H9 (cell line): ENCODE measurements around the gene DNAJB9. TPM values are rescaled to one million over a fixed set of nuclear protein-coding genes. Genes with fewer than 3 reads are reported as not detected.

Experiments
- DNase-seq: peaks from one replicate; pipeline ENCODE4 v3.0.0-alpha.2; 2017
- H2AFZ ChIP-seq: one replicate; pipeline ENCODE4 v1.6.1; 2013; ENCODE audit warnings: mild to moderate bottlenecking, low read length, control low read depth, moderate library complexity
- H2AK5ac ChIP-seq: 2 replicates; pipeline ENCODE4 v1.6.1; 2013; ENCODE audit warnings: low read length, control low read depth, mixed read lengths; ENCODE audit not compliant: insufficient read length
- H2BK120ac ChIP-seq: one replicate; pipeline ENCODE4 v1.6.1; 2013; ENCODE audit warnings: low read depth, mild to moderate bottlenecking, low read length, control low read depth, inconsistent platforms; ENCODE audit not compliant: poor library complexity, severe bottlenecking
- H2BK12ac ChIP-seq: 2 replicates; pipeline ENCODE4 v1.6.1; 2013; ENCODE audit warnings: low read length, control low read depth, mixed read lengths, low read depth; ENCODE audit not compliant: insufficient read length
- H2BK15ac ChIP-seq: 2 replicates; pipeline ENCODE4 v1.6.1; 2013; ENCODE audit warnings: low read depth, low read length, control low read depth
- H2BK20ac ChIP-seq: one replicate; pipeline ENCODE4 v1.6.1; 2013; ENCODE audit warnings: low read depth, mild to moderate bottlenecking, low read length, control low read depth, inconsistent platforms; ENCODE audit not compliant: poor library complexity, severe bottlenecking
- H2BK5ac ChIP-seq: 2 replicates; pipeline ENCODE4 v1.6.1; 2013; ENCODE audit warnings: low read length, control low read depth, mixed read lengths; ENCODE audit not compliant: insufficient read length
- H3K14ac ChIP-seq: 2 replicates; pipeline ENCODE4 v1.6.1; 2013; ENCODE audit warnings: low read length, control low read depth; ENCODE audit not compliant: insufficient read depth
- H3K18ac ChIP-seq: 2 replicates; pipeline ENCODE4 v1.6.1; 2013; ENCODE audit warnings: low read depth, mild to moderate bottlenecking, mixed read lengths, low read length, control low read depth; ENCODE audit not compliant: insufficient read length
- H3K23ac ChIP-seq: 2 replicates; pipeline ENCODE4 v1.6.1; 2013; ENCODE audit warnings: low read length, control low read depth, mixed read lengths, low read depth; ENCODE audit not compliant: insufficient read length
- H3K23me2 ChIP-seq: 2 replicates; pipeline ENCODE4 v1.6.1; 2013; ENCODE audit warnings: low read depth, mild to moderate bottlenecking, mixed read lengths, low read length, control low read depth; ENCODE audit not compliant: insufficient read length, poor library complexity, severe bottlenecking
- H3K27ac ChIP-seq: 2 replicates; pipeline ENCODE4 v1.5.1; 2013; ENCODE audit warnings: low read length, control low read depth, mixed read lengths, low read depth; ENCODE audit not compliant: insufficient read length
- H3K27me3 ChIP-seq: 2 replicates; pipeline ENCODE4 v1.6.1; 2013; ENCODE audit warnings: low read length, control low read depth, inconsistent platforms; ENCODE audit not compliant: insufficient read depth
- H3K4ac ChIP-seq: 2 replicates; pipeline ENCODE4 v1.6.1; 2013; ENCODE audit warnings: low read depth, mild to moderate bottlenecking, control low read depth, inconsistent platforms, low read length, moderate library complexity
- H3K4me1 ChIP-seq: 2 replicates; pipeline ENCODE4 v1.6.1; 2013; ENCODE audit warnings: low read length, control low read depth, inconsistent platforms; ENCODE audit not compliant: insufficient read depth
- H3K4me2 ChIP-seq: 2 replicates; pipeline ENCODE4 v1.6.1; 2013; ENCODE audit warnings: low read length, control low read depth, mixed read lengths; ENCODE audit not compliant: insufficient read length, insufficient read depth
- H3K56ac ChIP-seq: 2 replicates; pipeline ENCODE4 v1.6.1; 2013; ENCODE audit warnings: low read depth, mild to moderate bottlenecking, mixed read lengths, low read length, control low read depth; ENCODE audit not compliant: insufficient read length
- H3K79me1 ChIP-seq: 2 replicates; pipeline ENCODE4 v1.6.1; 2013; ENCODE audit warnings: low read depth, mild to moderate bottlenecking, moderate library complexity, low read length, control low read depth, inconsistent platforms; ENCODE audit not compliant: insufficient read depth, poor library complexity, severe bottlenecking
- H3K79me2 ChIP-seq: 2 replicates; pipeline ENCODE4 v1.6.1; 2013; ENCODE audit warnings: low read length, control low read depth, inconsistent platforms; ENCODE audit not compliant: insufficient read depth
- H3K9ac ChIP-seq: 2 replicates; pipeline ENCODE4 v1.6.1; 2013; ENCODE audit warnings: low read length, control low read depth, mixed read lengths; ENCODE audit not compliant: insufficient read length; ENCODE audit errors: extremely low read depth
- H3K9me3 ChIP-seq: one replicate; pipeline ENCODE4 v1.6.1; 2013; ENCODE audit warnings: low read depth, low read length, inconsistent platforms; ENCODE audit not compliant: control insufficient read depth
- H3T11ph ChIP-seq: one replicate; pipeline ENCODE4 v1.6.1; 2013; ENCODE audit warnings: mild to moderate bottlenecking, low read length, control low read depth, inconsistent platforms
- H4K20me1 ChIP-seq: one replicate; pipeline ENCODE4 v1.6.1; 2013; ENCODE audit not compliant: control insufficient read depth, insufficient read length, insufficient read depth
- H4K5ac ChIP-seq: 2 replicates; pipeline ENCODE4 v1.6.1; 2013; ENCODE audit warnings: low read depth, mild to moderate bottlenecking, mixed read lengths, low read length, control low read depth; ENCODE audit not compliant: insufficient read length
- H4K8ac ChIP-seq: replicated peaks from 2 replicates; pipeline ENCODE4 v1.6.1; 2013; ENCODE audit warnings: low read length, control low read depth, mixed read lengths, low read depth; ENCODE audit not compliant: insufficient read length
- H4K91ac ChIP-seq: 2 replicates; pipeline ENCODE4 v1.6.1; 2013; ENCODE audit warnings: low read depth, mild to moderate bottlenecking, moderate library complexity, mixed read lengths, low read length, control low read depth; ENCODE audit not compliant: insufficient read length
- H3K27ac Mint-ChIP-seq, 3 experiments: 2 replicates in 2 of 3; 3 replicates in 1 of 3; pipeline ENCODE4 v1.8.0; 2020 to 2021; ENCODE audit warnings: mixed read lengths in 3 of 3, mild to moderate bottlenecking in 1 of 3, moderate library complexity in 1 of 3
- H3K27me3 Mint-ChIP-seq: 2 replicates; pipeline ENCODE4 v1.8.0; 2021; ENCODE audit warnings: low read depth, mild to moderate bottlenecking, moderate library complexity, mixed read lengths
- H3K36me3 Mint-ChIP-seq, 3 experiments: 2 replicates in 2 of 3; 3 replicates in 1 of 3; pipeline ENCODE4 v1.8.0; 2020 to 2021; ENCODE audit warnings: low read depth in 3 of 3, mixed read lengths in 3 of 3; ENCODE audit not compliant: insufficient read depth in 1 of 3
- H3K4me1 Mint-ChIP-seq, 2 experiments: 2 replicates each; pipeline ENCODE4 v1.8.0; 2020; ENCODE audit warnings: mixed read lengths in 2 of 2
- H3K4me3 Mint-ChIP-seq, 2 experiments: 2 replicates in 1 of 2; 3 replicates in 1 of 2; pipeline ENCODE4 v1.8.0; 2020 to 2021; ENCODE audit warnings: mild to moderate bottlenecking in 2 of 2, mixed read lengths in 2 of 2, moderate library complexity in 1 of 2
- H3K9me3 Mint-ChIP-seq, 2 experiments: 2 replicates in 1 of 2; 3 replicates in 1 of 2; pipeline ENCODE4 v1.8.0; 2020; ENCODE audit warnings: mild to moderate bottlenecking in 2 of 2, mixed read lengths in 2 of 2, moderate library complexity in 1 of 2
- WGBS: extraction: QIAGEN DNeasy Blood & Tissue Kit; methylation state at CpG from one replicate; pipeline ENCODE4 v1.1.7; 2013; ENCODE audit warnings: missing lambda C conversion rate, low lambda C conversion rate, mixed read lengths; ENCODE audit not compliant: insufficient read length; ENCODE audit errors: extremely low coverage; 5-methylcytosine and 5-hydroxymethylcytosine counted together
- total RNA-seq: library from RNA; stranded (reverse); gene quantifications from 2 replicates; pipeline ENCODE4 v1.2.1, GENCODE V29; 2021
- TF ChIP-seq, protein P1 (sequence below): fragments of 200-600 bp; sonication (generic); conservative IDR thresholded peaks from 3 replicates; pipeline ENCODE4 v1.8.0; 2021; ENCODE audit warnings: antibody characterized with exemption, mild to moderate bottlenecking

Gene DNAJB9
- total RNA-seq, 1 experiment from 2014 or later: 11.3 TPM

DNA sequence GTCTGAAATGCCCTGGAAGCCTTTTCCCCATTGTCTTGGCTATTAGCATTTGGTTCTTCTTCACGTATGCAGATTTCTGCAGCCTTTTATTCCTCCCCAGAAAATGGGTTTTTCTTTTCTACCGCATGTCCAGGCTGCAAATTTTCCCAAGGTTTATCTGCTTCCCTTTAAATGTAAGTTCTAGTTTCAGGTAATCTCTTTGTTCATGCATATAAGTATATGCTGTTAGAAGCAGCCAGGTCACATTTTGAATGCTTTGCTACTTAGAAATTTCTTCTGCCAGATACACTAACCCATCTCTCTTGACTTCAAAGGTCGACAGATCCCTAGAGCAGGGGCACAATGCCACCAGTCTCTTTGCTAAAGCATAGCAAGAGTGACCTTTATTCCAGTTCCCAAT is 12.5 kb upstream of the DNAJB9 start:
- Mint-ChIP-seq H3K4me3 (no peak overlapping the region), H3K27me3 (no peaks in the 10 kb centered on the region), H3K36me3 (peaks cover 19 to 39% (median 27%) of the 10 kb centered on the region in 3 experiments), H3K4me1 (no peaks in the 10 kb centered on the region; a peak in 1 of 4 replicates), H3K27ac (no peak overlapping the region), H3K9me3 (peaks cover 24% of the 10 kb centered on the region in 2 experiments)
- no peak overlapping the region for H3K4ac ChIP-seq
- no peaks in the 10 kb centered on the region for H3K79me2 ChIP-seq
- H3T11ph ChIP-seq: no peak overlapping the region
- H3K56ac ChIP-seq: no peak overlapping the region
- H3K23ac ChIP-seq: no peak overlapping the region
- no peaks in the 10 kb centered on the region for H3K79me1 ChIP-seq
- peaks cover 7% of the 10 kb centered on the region for H3K9me3 ChIP-seq
- no peaks in the 10 kb centered on the region for H4K20me1 ChIP-seq
- H3K9ac ChIP-seq: no peak overlapping the region
- no CpG with 5 or more reads among the region's 3 CpGs for WGBS
- no peak overlapping the region for H3K14ac ChIP-seq
- no peak overlapping the region for H2BK20ac ChIP-seq
- H2BK15ac ChIP-seq: no peak overlapping the region
- H3K27me3 ChIP-seq: no peaks in the 10 kb centered on the region
- H2BK12ac ChIP-seq: no peak overlapping the region
- H2BK5ac ChIP-seq: no peak overlapping the region
- no peak overlapping the region for H3K27ac ChIP-seq
- H3K4me2 ChIP-seq: no peak overlapping the region
- no peaks in the 10 kb centered on the region for H3K23me2 ChIP-seq
- H2AK5ac ChIP-seq: no peak overlapping the region
- no peak overlapping the region for H4K91ac ChIP-seq
- no peaks in the 10 kb centered on the region for H3K4me1 ChIP-seq
- H4K8ac ChIP-seq: no peak overlapping the region
- TF ChIP-seq, protein P1, sequence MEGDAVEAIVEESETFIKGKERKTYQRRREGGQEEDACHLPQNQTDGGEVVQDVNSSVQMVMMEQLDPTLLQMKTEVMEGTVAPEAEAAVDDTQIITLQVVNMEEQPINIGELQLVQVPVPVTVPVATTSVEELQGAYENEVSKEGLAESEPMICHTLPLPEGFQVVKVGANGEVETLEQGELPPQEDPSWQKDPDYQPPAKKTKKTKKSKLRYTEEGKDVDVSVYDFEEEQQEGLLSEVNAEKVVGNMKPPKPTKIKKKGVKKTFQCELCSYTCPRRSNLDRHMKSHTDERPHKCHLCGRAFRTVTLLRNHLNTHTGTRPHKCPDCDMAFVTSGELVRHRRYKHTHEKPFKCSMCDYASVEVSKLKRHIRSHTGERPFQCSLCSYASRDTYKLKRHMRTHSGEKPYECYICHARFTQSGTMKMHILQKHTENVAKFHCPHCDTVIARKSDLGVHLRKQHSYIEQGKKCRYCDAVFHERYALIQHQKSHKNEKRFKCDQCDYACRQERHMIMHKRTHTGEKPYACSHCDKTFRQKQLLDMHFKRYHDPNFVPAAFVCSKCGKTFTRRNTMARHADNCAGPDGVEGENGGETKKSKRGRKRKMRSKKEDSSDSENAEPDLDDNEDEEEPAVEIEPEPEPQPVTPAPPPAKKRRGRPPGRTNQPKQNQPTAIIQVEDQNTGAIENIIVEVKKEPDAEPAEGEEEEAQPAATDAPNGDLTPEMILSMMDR: no peak
- DNase-seq: no peak
- no peak overlapping the region for H2BK120ac ChIP-seq
- H4K5ac ChIP-seq: no peak overlapping the region
- H3K18ac ChIP-seq: no peak overlapping the region
- no peak overlapping the region for H2AFZ ChIP-seq
